ENCODE measurements around the gene DDX28. TPM values are rescaled to one million over a fixed set of nuclear protein-coding genes. Genes with fewer than 3 reads are reported as not detected.

Gene DDX28
- total RNA-seq, result 1 to 10 TPM in 3 of 5 donors, not detected in 2; 4.6 to 8.9 (median 7.3) TPM
- 1 to 10 TPM; 6.3 to 9.7 (median 7.3) TPM for polyA plus RNA-seq
- long read RNA-seq, donor 1, partial matches to known transcripts, result 0 of 2 reads
- long read RNA-seq, donor 1, other reads (novel, unspliced or antisense), result 0 of 2 reads
- long read RNA-seq, donor 2, transcript DDX28-201 (1 exons, 2,169 nt), result major isoform, 6 of 6 reads
- long read RNA-seq, donor 2, partial matches to known transcripts, result 0 of 6 reads
- long read RNA-seq, donor 2, other reads (novel, unspliced or antisense), result 0 of 6 reads
- long read RNA-seq, donor 3, transcript DDX28-201 (1 exons, 2,169 nt), result major isoform, 5 of 5 reads
- long read RNA-seq, donor 3, partial matches to known transcripts, result 0 of 5 reads
- long read RNA-seq, donor 3, other reads (novel, unspliced or antisense), result 0 of 5 reads
- long read RNA-seq, donor 4, result 0 reads
- long read RNA-seq, donor 5, transcript DDX28-201 (1 exons, 2,169 nt), result major isoform, 8 of 8 reads
- long read RNA-seq, donor 5, partial matches to known transcripts, result 0 of 8 reads
- long read RNA-seq, donor 5, other reads (novel, unspliced or antisense), result 0 of 8 reads
- long read RNA-seq, donor 6, transcript DDX28-201 (1 exons, 2,169 nt), result major isoform, 18 of 18 reads
- long read RNA-seq, donor 6, partial matches to known transcripts, result 0 of 18 reads
- long read RNA-seq, donor 6, other reads (novel, unspliced or antisense), result 0 of 18 reads
- long read RNA-seq, donor 7, transcript DDX28-201 (1 exons, 2,169 nt), result major isoform, 6 of 6 reads
- long read RNA-seq, donor 7, partial matches to known transcripts, result 0 of 6 reads
- long read RNA-seq, donor 7, other reads (novel, unspliced or antisense), result 0 of 6 reads
- long read RNA-seq, donor 8, partial matches to known transcripts, result 0 of 4 reads
- long read RNA-seq, donor 8, other reads (novel, unspliced or antisense), result 0 of 4 reads
- long read RNA-seq, donor 9, transcript DDX28-201 (1 exons, 2,169 nt), result major isoform, 6 of 6 reads
- long read RNA-seq, donor 9, partial matches to known transcripts, result 0 of 6 reads
- long read RNA-seq, donor 9, other reads (novel, unspliced or antisense), result 0 of 6 reads
- long read RNA-seq, donor 10, partial matches to known transcripts, result 0 of 2 reads
- long read RNA-seq, donor 10, other reads (novel, unspliced or antisense), result 0 of 2 reads

GRCh38 chr16:68022728-68023537, at the start of gene DDX28, which contains the start of gene DUS2:
TSS of gene DDX28 (minus strand) at chr16:68023232. CDS start at chr16:68023202, 30 bp downstream.
TSS of gene DUS2 (plus strand) at chr16:68023284. CDS start at chr16:68038024, 14,740 bp downstream.
- peaks cover 19 to 34% (median 30%) of the 10 kb centered on the region in 4 donors for H3K4me1 ChIP-seq
- peaks cover 0 to 22% (median 21%) of the 10 kb centered on the region in 4 donors for H3K36me3 ChIP-seq
- WGBS, 5 donors, result 0 to 1% (median 0%) methylated on average over 28 to 84 of the region's 84 CpGs
- DNase-seq, result peak; percentile 95 to 98
- H3K4me3 ChIP-seq, result peak within 1 kb of the TSS; percentile 78 to 99 (median 90)
- H3K27ac ChIP-seq, result peak within 1 kb of the TSS; percentile 72 to 90 (median 87)
- no peaks in the 10 kb centered on the region for H3K9me3 ChIP-seq
- intact Hi-C loops (cut with DNase I; ENCODE audit: low total_unique reads), result no loop called here
- H3K27me3 ChIP-seq, result no peaks in the 10 kb centered on the region
- TF ChIP-seq POLR2AphosphoS5 (IDR thresholded peaks at IDR 0.05) (peak; percentile 97 to 99 (median 99)), CTCF (IDR thresholded peaks at IDR 0.05) (peak in 1 of 7 experiments; percentile 29), POLR2A (IDR thresholded peaks at IDR 0.05) (peak in 1 of 4 donors; percentile 18), EP300 (IDR thresholded peaks at IDR 0.05) (no peak)

- Histone ChIP-seq H3K4me1 (peaks cover 0 to 26% (median 7%) of the 10 kb centered on the region in 4 donors), H3K27ac (no peak overlapping the region), H3K4me3 (no peak overlapping the region), H3K9me3 (no peaks in the 10 kb centered on the region), H3K36me3 (peaks cover 32 to 96% (median 87%) of the 10 kb centered on the region in 4 donors), H3K27me3 (no peaks in the 10 kb centered on the region)
- WGBS, 5 donors, result 66 to 91% (median 81%) methylated on average over 8 to 9 of the region's 9 CpGs
- TF ChIP-seq CTCF (IDR thresholded peaks at IDR 0.05), result no peak
- TF ChIP-seq EP300 (IDR thresholded peaks at IDR 0.05), result no peak
- TF ChIP-seq POLR2A (IDR thresholded peaks at IDR 0.05), result no peak
- no peak for TF ChIP-seq POLR2AphosphoS5 (IDR thresholded peaks at IDR 0.05)
- DNase-seq, result no peak
- intact Hi-C loops (cut with DNase I; ENCODE audit: low total_unique reads), result no loop called here
These were observed 49.1 kb upstream of the DDX28 start for GRCh38 chr16:68072038-68072695.

- H3K27ac ChIP-seq, result no peak overlapping the region
- peaks cover 31 to 92% (median 83%) of the 10 kb centered on the region in 4 donors for H3K36me3 ChIP-seq
- 70 to 91% (median 81%) methylated on average over 1 of the region's 1 CpG for WGBS, 5 donors
- no peak overlapping the region for H3K4me3 ChIP-seq
- peaks cover 0 to 26% (median 7%) of the 10 kb centered on the region in 4 donors for H3K4me1 ChIP-seq
- H3K27me3 ChIP-seq, result no peaks in the 10 kb centered on the region
- DNase-seq, result no peak
- intact Hi-C loops (cut with DNase I; ENCODE audit: low total_unique reads), result no loop called here
- no peaks in the 10 kb centered on the region for H3K9me3 ChIP-seq
- TF ChIP-seq POLR2AphosphoS5 (IDR thresholded peaks at IDR 0.05) (no peak), POLR2A (IDR thresholded peaks at IDR 0.05) (no peak), EP300 (IDR thresholded peaks at IDR 0.05) (no peak), CTCF (IDR thresholded peaks at IDR 0.05) (no peak)
These were observed 48.5 kb upstream of the DDX28 start for GRCh38 chr16:68071518-68071901.
